22Rv1 (cell line): ENCODE results near the gene TMEM82.

Source experiments
- CTCF ChIP-seq: fragments of 450-650 bp; IDR thresholded peaks from 2 replicates; pipeline ENCODE4 v1.5.1; 2017; ENCODE audit warnings: mild to moderate bottlenecking
- ZFX ChIP-seq: fragments of 450-650 bp; IDR thresholded peaks from 2 replicates; pipeline ENCODE4 v1.6.1; 2017; ENCODE audit warnings: antibody characterized with exemption, borderline replicate concordance

GRCh38 chr1:15696956-15697521, 45.3 kb upstream of the TMEM82 start:
- TF ChIP-seq CTCF (no peak), ZFX (no peak)
